Stimulated activated naive CD8-positive, alpha-beta T cell treated with anti-CD3 and anti-CD28 coated beads, Interleukin-15, amount 100 ng/mL, for 72 hours (primary cell): ENCODE data around the gene FERMT3.

Experiments
- ATAC-seq: fragments of 150-1000 bp; cut with Tn5 transposase; 2 replicates; pipeline ENCODE4 v1.10.0; 2021; ENCODE audit warnings: mild to moderate bottlenecking, moderate library complexity
- DNase-seq, 2 donors: peaks; one replicate each; pipeline ENCODE4 v3.0.0; 2021 to 2022
- H3K27ac Mint-ChIP-seq, 2 donors: one replicate each; pipeline ENCODE4 v1.8.0; 2022; ENCODE audit warnings: mild to moderate bottlenecking in 2 of 2, mixed read lengths in 2 of 2, moderate library complexity in 2 of 2
- H3K27me3 Mint-ChIP-seq: one replicate; pipeline ENCODE4 v1.8.0; 2022; ENCODE audit warnings: mixed read lengths
- H3K4me1 Mint-ChIP-seq: one replicate; pipeline ENCODE4 v1.8.0; 2022; ENCODE audit warnings: mild to moderate bottlenecking, mixed read lengths
- H3K4me3 Mint-ChIP-seq, 2 donors: one replicate each; pipeline ENCODE4 v1.8.0; 2022; ENCODE audit warnings: mild to moderate bottlenecking in 2 of 2, mixed read lengths in 2 of 2, moderate library complexity in 1 of 2
- H3K9me3 Mint-ChIP-seq, 2 donors: one replicate each; pipeline ENCODE4 v1.8.0; 2022; ENCODE audit warnings: mixed read lengths in 2 of 2

FERMT3 gene

DNA sequence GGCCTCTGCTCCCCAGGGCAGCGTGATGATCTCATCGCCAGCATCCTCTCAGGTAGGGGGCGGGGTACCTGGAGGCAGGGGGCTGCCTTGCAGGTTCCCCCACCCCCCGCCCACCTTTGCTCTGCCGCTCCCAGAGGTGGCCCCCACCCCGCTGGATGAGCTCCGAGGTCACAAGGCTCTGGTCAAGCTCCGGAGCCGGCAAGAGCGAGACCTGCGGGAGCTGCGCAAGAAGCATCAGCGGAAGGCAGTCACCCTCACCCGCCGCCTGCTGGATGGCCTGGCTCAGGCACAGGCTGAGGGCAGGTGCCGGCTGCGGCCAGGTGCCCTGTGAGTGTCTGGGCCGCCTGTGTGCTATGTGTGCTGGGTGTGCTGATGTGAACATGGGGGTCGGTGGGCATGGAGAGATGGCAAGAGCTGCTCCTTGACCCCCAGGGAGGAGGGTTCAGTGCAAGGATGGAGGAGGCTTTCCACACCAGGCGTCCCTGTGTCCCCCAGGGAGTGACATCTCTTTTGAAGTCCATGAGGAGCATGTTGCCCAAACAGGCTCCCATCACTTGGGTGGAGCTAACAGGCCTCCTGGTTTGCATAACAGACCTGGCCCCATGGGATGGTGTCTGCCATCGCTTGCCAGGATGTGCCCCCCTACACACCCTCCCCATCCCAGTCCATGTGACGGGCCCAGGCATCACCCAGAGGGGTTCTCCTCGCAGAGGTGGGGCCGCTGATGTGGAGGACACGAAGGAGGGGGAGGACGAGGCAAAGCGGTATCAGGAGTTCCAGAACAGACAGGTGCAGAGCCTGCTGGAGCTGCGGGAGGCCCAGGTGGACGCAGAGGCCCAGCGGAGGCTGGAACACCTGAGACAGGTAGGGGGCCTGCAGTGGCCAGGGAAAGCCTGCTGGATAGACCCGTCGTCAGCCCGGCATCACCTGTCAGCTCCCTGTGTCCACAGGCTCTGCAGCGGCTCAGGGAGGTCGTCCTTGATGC lies 58.9 kb downstream of the FERMT3 start:
- H3K27me3 Mint-ChIP-seq = no peaks in the 10 kb centered on the region
- no peaks in the 10 kb centered on the region for H3K9me3 Mint-ChIP-seq
- no peak overlapping the region for H3K27ac Mint-ChIP-seq
- DNase-seq (no peak), ATAC-seq (no peak)
- H3K4me3 Mint-ChIP-seq = no peak overlapping the region
- peaks cover 24% of the 10 kb centered on the region for H3K4me1 Mint-ChIP-seq

DNA sequence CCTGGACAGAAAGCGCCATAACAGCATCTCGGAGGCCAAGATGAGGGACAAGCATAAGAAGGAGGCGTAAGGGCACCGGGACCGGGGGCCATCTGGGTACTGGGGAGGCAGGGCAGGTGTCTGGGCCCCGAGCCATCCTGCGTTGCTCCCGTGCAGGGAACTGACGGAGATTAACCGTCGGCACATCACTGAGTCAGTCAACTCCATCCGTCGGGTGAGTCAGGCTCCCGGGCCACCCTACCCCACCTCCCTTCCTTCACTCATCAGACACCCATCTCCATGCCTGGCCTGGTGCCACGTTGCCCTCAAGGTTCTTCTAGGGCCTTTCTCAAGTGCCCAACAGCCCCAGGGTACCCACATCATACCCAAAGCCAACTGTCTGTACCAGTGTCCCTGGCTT lies 59.8 kb downstream of the FERMT3 start:
- Mint-ChIP-seq H3K9me3 (no peaks in the 10 kb centered on the region), H3K27ac (no peak overlapping the region), H3K4me1 (peaks cover 26% of the 10 kb centered on the region), H3K4me3 (no peak overlapping the region), H3K27me3 (no peaks in the 10 kb centered on the region)
- ATAC-seq = no peak
- no peak for DNase-seq

DNA sequence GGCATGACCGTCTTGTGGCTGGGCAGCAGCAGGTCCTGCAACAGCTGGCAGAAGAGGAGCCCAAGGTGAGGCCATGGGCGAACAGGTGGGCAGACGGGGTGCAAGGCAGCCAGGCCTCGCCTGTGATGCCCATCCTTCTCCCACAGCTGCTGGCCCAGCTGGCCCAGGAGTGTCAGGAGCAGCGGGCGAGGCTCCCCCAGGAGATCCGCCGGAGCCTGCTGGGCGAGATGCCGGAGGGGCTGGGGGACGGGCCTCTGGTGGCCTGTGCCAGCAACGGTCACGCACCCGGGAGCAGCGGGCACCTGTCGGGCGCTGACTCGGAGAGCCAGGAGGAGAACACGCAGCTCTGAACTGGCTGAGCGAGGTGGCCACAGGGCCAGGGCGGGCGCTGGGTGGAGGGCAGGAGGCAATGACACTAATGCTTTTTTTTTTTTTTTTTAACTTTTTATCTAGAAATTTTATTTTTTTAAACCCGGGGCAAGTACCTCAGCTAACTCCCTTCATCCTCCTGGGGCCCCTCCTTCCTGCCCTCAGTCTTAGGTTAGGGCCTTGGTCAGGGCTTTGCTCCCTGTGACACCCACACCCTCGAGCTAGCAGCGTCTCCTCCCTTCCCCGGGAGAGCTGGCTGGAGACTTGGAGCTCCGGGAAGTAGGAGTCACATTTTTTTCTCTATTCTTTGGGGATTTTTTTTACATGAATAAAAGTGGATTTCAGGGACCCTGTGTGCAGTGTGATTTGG lies 60.9 kb downstream of the FERMT3 start:
- H3K27me3 Mint-ChIP-seq = no peaks in the 10 kb centered on the region
- H3K4me1 Mint-ChIP-seq = peaks cover 35% of the 10 kb centered on the region
- DNase-seq = no peak
- peak overlapping the region in 1 of 2 donors; percentile 67 for H3K27ac Mint-ChIP-seq
- no peak for ATAC-seq
- no peaks in the 10 kb centered on the region for H3K9me3 Mint-ChIP-seq
- peak overlapping the region; percentile 94 to 99 for H3K4me3 Mint-ChIP-seq

- H3K4me3 Mint-ChIP-seq = peak overlapping the region; percentile 94 to 99
- ATAC-seq (no peak), DNase-seq (peak in 1 of 2 donors; percentile 19)
- H3K4me1 Mint-ChIP-seq = peaks cover 37% of the 10 kb centered on the region
- H3K27ac Mint-ChIP-seq = peak overlapping the region; percentile 98 to 99
- H3K27me3 Mint-ChIP-seq = no peaks in the 10 kb centered on the region
- H3K9me3 Mint-ChIP-seq = no peaks in the 10 kb centered on the region
Observed at GRCh38 chr11:64268025-64268892, 61.7 kb downstream of the FERMT3 start.

DNA sequence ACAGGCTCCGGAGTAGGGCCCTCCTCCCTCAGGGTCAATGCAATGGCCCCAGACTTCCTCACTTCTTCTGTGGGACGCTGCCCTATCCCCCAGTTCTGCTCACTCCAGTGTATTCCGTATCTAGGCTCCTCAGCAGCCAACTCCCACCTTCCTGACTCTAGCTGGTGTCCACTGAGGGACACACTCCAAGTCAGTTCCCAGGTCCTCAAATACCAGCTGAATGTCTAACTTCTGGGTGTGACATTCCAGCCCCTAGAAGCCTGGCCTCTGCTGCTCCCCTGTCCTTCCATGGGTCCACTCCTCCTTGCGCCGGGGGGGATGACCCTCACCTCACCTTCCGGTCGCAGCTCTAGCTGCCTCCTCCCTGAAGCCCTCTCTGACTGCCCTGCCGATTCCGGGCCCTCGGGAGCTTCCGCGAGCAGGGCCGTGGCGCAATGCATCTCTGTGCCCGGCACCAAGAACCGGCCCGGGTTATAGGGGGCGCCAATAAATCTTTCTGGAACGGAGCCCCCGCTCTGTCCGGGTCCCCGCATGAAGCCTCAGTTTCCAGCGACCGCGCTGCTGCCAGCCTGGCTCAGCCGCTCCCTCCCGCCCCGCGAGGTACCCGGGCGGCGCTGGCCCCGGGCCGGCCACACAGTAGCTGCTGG lies 62.5 kb downstream of the FERMT3 start:
- H3K9me3 Mint-ChIP-seq = no peaks in the 10 kb centered on the region
- peak overlapping the region; percentile 94 to 99 for H3K4me3 Mint-ChIP-seq
- H3K27ac Mint-ChIP-seq = peak overlapping the region; percentile 98 to 99
- DNase-seq (peak; percentile 35 to 65), ATAC-seq (peak; percentile 44)
- peaks cover 37% of the 10 kb centered on the region for H3K4me1 Mint-ChIP-seq
- no peaks in the 10 kb centered on the region for H3K27me3 Mint-ChIP-seq

DNA sequence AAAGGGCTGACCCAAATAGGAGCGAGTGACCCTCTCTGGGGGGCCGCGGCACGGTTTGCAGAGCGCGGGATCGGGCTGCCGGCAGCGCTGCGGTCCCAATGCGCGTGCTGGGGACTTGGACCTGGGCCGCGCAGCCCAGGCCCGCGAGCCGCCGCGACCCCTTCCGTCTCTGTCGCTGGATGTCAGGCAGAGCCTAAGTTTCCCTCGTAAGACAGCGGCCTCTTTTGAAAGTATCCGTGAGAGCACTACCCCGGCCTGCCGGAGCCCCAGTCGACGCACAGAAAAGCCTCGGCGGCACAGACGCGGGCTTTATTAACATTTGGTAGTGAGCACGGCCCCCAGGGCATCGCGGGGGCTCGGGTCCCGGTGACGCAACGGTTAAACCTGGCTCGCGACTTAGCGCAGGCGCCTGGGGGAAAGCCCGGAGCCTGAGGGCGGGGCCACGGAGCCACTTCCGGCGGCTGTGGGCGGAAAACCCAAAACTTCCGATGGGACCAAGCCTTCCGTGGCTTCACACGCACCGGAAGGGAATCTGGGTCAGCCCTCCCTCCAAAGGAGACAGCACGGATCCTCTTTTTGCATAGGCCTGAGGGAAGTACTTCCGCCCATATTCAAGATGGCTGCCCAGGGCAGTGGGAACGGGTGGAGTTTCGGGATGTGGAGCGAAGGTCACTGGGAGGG lies 63.2 kb downstream of the FERMT3 start:
- DNase-seq = peak; percentile 97 to 98
- peak overlapping the region; percentile 94 to 99 for H3K4me3 Mint-ChIP-seq
- no peaks in the 10 kb centered on the region for H3K9me3 Mint-ChIP-seq
- peak; percentile 80 for ATAC-seq
- no peaks in the 10 kb centered on the region for H3K27me3 Mint-ChIP-seq
- peak overlapping the region; percentile 98 to 99 for H3K27ac Mint-ChIP-seq
- H3K4me1 Mint-ChIP-seq = peaks cover 37% of the 10 kb centered on the region
